Activated naive CD8-positive, alpha-beta T cell treated with anti-CD3 and anti-CD28 coated beads, Interleukin-2, amount 10 ng/mL, durations not matched to agents 7 days and 5 days (primary cell): Measurements from ENCODE around the gene TEDDM1. TPM values are rescaled to one million over a fixed set of nuclear protein-coding genes. Genes with fewer than 3 reads are reported as not detected.

Source experiments
- ATAC-seq: fragments of 150-1000 bp; cut with Tn5 transposase; one replicate; pipeline ENCODE4 v1.10.0; 2021; ENCODE audit warnings: low read depth, moderate library complexity
- POLR2A ChIA-PET: fragments of 350-600 bp; sonication (Branson Sonifier 250); formaldehyde crosslinking; loops from one replicate; lab custom pipeline; 2021; ENCODE audit warnings: antibody characterized with exemption; lab: Charles Lee
- DNase-seq: peaks from one replicate; pipeline ENCODE4 v3.0.0; 2021
- H3K27ac Mint-ChIP-seq: one replicate; pipeline ENCODE4 v1.8.0; 2022; ENCODE audit warnings: mild to moderate bottlenecking, mixed read lengths
- H3K27me3 Mint-ChIP-seq: one replicate; pipeline ENCODE4 v1.8.0; 2022; ENCODE audit warnings: mild to moderate bottlenecking, moderate library complexity, mixed read lengths
- H3K36me3 Mint-ChIP-seq: one replicate; pipeline ENCODE4 v1.8.0; 2021; ENCODE audit warnings: mild to moderate bottlenecking, mixed read lengths
- H3K4me1 Mint-ChIP-seq: one replicate; pipeline ENCODE4 v1.8.0; 2021; ENCODE audit warnings: mixed read lengths
- H3K4me3 Mint-ChIP-seq: one replicate; pipeline ENCODE4 v1.8.0; 2022; ENCODE audit warnings: mild to moderate bottlenecking, moderate library complexity, mixed read lengths
- H3K9me3 Mint-ChIP-seq: one replicate; pipeline ENCODE4 v1.8.0; 2021; ENCODE audit warnings: mixed read lengths
- total RNA-seq, 2 experiments: library from RNA; stranded (reverse); gene quantifications; one replicate each; pipeline ENCODE4 v1.2.3, GENCODE V29; 2021

The TEDDM1 gene
- total RNA-seq, 2 experiments from 2014 or later: not detected

GRCh38 chr1:182394055-182394775, 6.3 kb downstream of the TEDDM1 start:
- ATAC-seq (no peak), DNase-seq (no peak)
- H3K4me1 Mint-ChIP-seq: peaks cover 17% of the 10 kb centered on the region
- POLR2A ChIA-PET: interaction anchor here (0.7 kb wide), 1 partner anchor 309 kb away, joined by 3 read pairs; no protein-coding TSS in a partner anchor
- H3K36me3 Mint-ChIP-seq: peaks cover 4% of the 10 kb centered on the region
- no peak overlapping the region for H3K27ac Mint-ChIP-seq
- no peak overlapping the region for H3K4me3 Mint-ChIP-seq
- H3K9me3 Mint-ChIP-seq: no peaks in the 10 kb centered on the region
- peaks cover 49% of the 10 kb centered on the region for H3K27me3 Mint-ChIP-seq

- H3K27ac Mint-ChIP-seq: no peak overlapping the region
- H3K4me1 Mint-ChIP-seq: peaks cover 21% of the 10 kb centered on the region
- DNase-seq (peak; percentile 57), ATAC-seq (no peak)
- H3K27me3 Mint-ChIP-seq: peaks cover 50% of the 10 kb centered on the region
- H3K9me3 Mint-ChIP-seq: no peaks in the 10 kb centered on the region
- POLR2A ChIA-PET: interaction anchor here (0.6 to 1.5 kb wide), 4 partner anchors 143 to 249 kb away, joined by 3 to 10 read pairs (median 4); no protein-coding TSS in a partner anchor
- H3K36me3 Mint-ChIP-seq: peaks cover 13% of the 10 kb centered on the region
- peak overlapping the region; percentile 92 for H3K4me3 Mint-ChIP-seq
Measured at GRCh38 chr1:182392050-182393028, 8.1 kb downstream of the TEDDM1 start.

- H3K27me3 Mint-ChIP-seq: peaks cover 47% of the 10 kb centered on the region
Measured at GRCh38 chr1:182391362-182392049, 9.0 kb downstream of the TEDDM1 start, which contains the start of gene GLUL. Gene GLUL, minus strand, starts transcription at chr1:182391790. Its CDS starts 3,053 bp downstream, at chr1:182388737.

GRCh38 chr1:182391028-182391361, 9.5 kb downstream of the TEDDM1 start:
- no peak for ATAC-seq
- H3K4me1 Mint-ChIP-seq: peaks cover 17% of the 10 kb centered on the region
- peak overlapping the region; percentile 92 for H3K4me3 Mint-ChIP-seq
- DNase-seq: no peak
- H3K9me3 Mint-ChIP-seq: no peaks in the 10 kb centered on the region
- peak overlapping the region; percentile 90 for H3K27ac Mint-ChIP-seq
- POLR2A ChIA-PET: interaction anchor here (0.9 to 1.5 kb wide), 2 partner anchors 248 kb away, joined by 3 to 6 read pairs; no protein-coding TSS in a partner anchor
- peaks cover 44% of the 10 kb centered on the region for H3K27me3 Mint-ChIP-seq
- peaks cover 27% of the 10 kb centered on the region for H3K36me3 Mint-ChIP-seq

More at GRCh38 chr1:182391362-182392049, 9.0 kb downstream of the TEDDM1 start, which contains the start of gene GLUL:
- ATAC-seq (peak; percentile 80), DNase-seq (peak; percentile 80)
- H3K4me1 Mint-ChIP-seq: peaks cover 17% of the 10 kb centered on the region
- H3K9me3 Mint-ChIP-seq: no peaks in the 10 kb centered on the region
- peaks cover 22% of the 10 kb centered on the region for H3K36me3 Mint-ChIP-seq
- H3K27ac Mint-ChIP-seq: peak within 1 kb of the TSS; percentile 90
- POLR2A ChIA-PET: interaction anchor here (0.6 to 1.5 kb wide), 4 partner anchors 142 to 248 kb away, joined by 3 to 10 read pairs (median 4); no protein-coding TSS in a partner anchor
- H3K4me3 Mint-ChIP-seq: peak within 1 kb of the TSS; percentile 92

- no peak for DNase-seq
Measured at GRCh38 chr1:182389619-182390047, 10.8 kb downstream of the TEDDM1 start.

GRCh38 chr1:182388392-182389134, 11.9 kb downstream of the TEDDM1 start:
- Mint-ChIP-seq H3K36me3 (peaks cover 42% of the 10 kb centered on the region), H3K27ac (no peak overlapping the region), H3K9me3 (no peaks in the 10 kb centered on the region), H3K4me1 (peaks cover 17% of the 10 kb centered on the region), H3K27me3 (peaks cover 30% of the 10 kb centered on the region), H3K4me3 (peak overlapping the region; percentile 90)
- ATAC-seq (no peak), DNase-seq (no peak)
- POLR2A ChIA-PET: interaction anchor here (2.0 kb wide), 1 partner anchor 301 kb away, joined by 8 read pairs; no protein-coding TSS in a partner anchor

More at GRCh38 chr1:182389619-182390047, 10.8 kb downstream of the TEDDM1 start:
- no peak overlapping the region for H3K27ac Mint-ChIP-seq
- H3K9me3 Mint-ChIP-seq: no peaks in the 10 kb centered on the region
- peak overlapping the region; percentile 90 for H3K4me3 Mint-ChIP-seq
- peaks cover 40% of the 10 kb centered on the region for H3K27me3 Mint-ChIP-seq
- POLR2A ChIA-PET: interaction anchor here (2.0 kb wide), 1 partner anchor 302 kb away, joined by 8 read pairs; no protein-coding TSS in a partner anchor
- peaks cover 33% of the 10 kb centered on the region for H3K36me3 Mint-ChIP-seq
- no peak for ATAC-seq
- H3K4me1 Mint-ChIP-seq: peaks cover 17% of the 10 kb centered on the region

GRCh38 chr1:182387566-182387965, 12.9 kb downstream of the TEDDM1 start:
- POLR2A ChIA-PET: no interaction called here
- ATAC-seq: no peak
- H3K36me3 Mint-ChIP-seq: peaks cover 45% of the 10 kb centered on the region
- no peak overlapping the region for H3K4me3 Mint-ChIP-seq
- H3K27me3 Mint-ChIP-seq: peaks cover 21% of the 10 kb centered on the region
- no peaks in the 10 kb centered on the region for H3K9me3 Mint-ChIP-seq
- no peak for DNase-seq
- peaks cover 15% of the 10 kb centered on the region for H3K4me1 Mint-ChIP-seq
- H3K27ac Mint-ChIP-seq: no peak overlapping the region

GRCh38 chr1:182386980-182387379, 13.5 kb downstream of the TEDDM1 start:
- peaks cover 15% of the 10 kb centered on the region for H3K4me1 Mint-ChIP-seq
- H3K9me3 Mint-ChIP-seq: no peaks in the 10 kb centered on the region
- peaks cover 45% of the 10 kb centered on the region for H3K36me3 Mint-ChIP-seq
- no peak overlapping the region for H3K4me3 Mint-ChIP-seq
- no peak for ATAC-seq
- no peak for DNase-seq
- H3K27me3 Mint-ChIP-seq: peaks cover 19% of the 10 kb centered on the region
- H3K27ac Mint-ChIP-seq: no peak overlapping the region
- POLR2A ChIA-PET: no interaction called here

GRCh38 chr1:182385885-182386853, 14.3 kb downstream of the TEDDM1 start:
- Mint-ChIP-seq H3K4me3 (no peak overlapping the region), H3K27ac (no peak overlapping the region), H3K9me3 (no peaks in the 10 kb centered on the region), H3K4me1 (peaks cover 15% of the 10 kb centered on the region), H3K36me3 (peaks cover 48% of the 10 kb centered on the region), H3K27me3 (peaks cover 17% of the 10 kb centered on the region)
- POLR2A ChIA-PET: no interaction called here
- ATAC-seq (no peak), DNase-seq (no peak)

- Mint-ChIP-seq H3K36me3 (peaks cover 44% of the 10 kb centered on the region), H3K27me3 (peaks cover 4% of the 10 kb centered on the region), H3K27ac (no peak overlapping the region), H3K4me3 (no peak overlapping the region), H3K4me1 (peaks cover 7% of the 10 kb centered on the region), H3K9me3 (no peaks in the 10 kb centered on the region)
- POLR2A ChIA-PET: no interaction called here
- ATAC-seq (no peak), DNase-seq (no peak)
Measured at GRCh38 chr1:182384387-182384960, 16.0 kb downstream of the TEDDM1 start.

GRCh38 chr1:182383934-182384333, 16.5 kb downstream of the TEDDM1 start:
- DNase-seq (no peak), ATAC-seq (no peak)
- Mint-ChIP-seq H3K4me1 (peaks cover 4% of the 10 kb centered on the region), H3K27me3 (no peaks in the 10 kb centered on the region), H3K27ac (no peak overlapping the region), H3K36me3 (peaks cover 44% of the 10 kb centered on the region), H3K4me3 (no peak overlapping the region), H3K9me3 (no peaks in the 10 kb centered on the region)
- POLR2A ChIA-PET: no interaction called here
